GM21737 (cell line): ENCODE data around the gene ZNF467.

Experiments used
- ATAC-seq: cut with Tn5 transposase; IDR thresholded peaks from one replicate; pipeline ENCODE4 v1.9.1; 2021; ENCODE audit warnings: mild to moderate bottlenecking, moderate library complexity; ENCODE audit not compliant: unreplicated experiment

ZNF467 gene

DNA sequence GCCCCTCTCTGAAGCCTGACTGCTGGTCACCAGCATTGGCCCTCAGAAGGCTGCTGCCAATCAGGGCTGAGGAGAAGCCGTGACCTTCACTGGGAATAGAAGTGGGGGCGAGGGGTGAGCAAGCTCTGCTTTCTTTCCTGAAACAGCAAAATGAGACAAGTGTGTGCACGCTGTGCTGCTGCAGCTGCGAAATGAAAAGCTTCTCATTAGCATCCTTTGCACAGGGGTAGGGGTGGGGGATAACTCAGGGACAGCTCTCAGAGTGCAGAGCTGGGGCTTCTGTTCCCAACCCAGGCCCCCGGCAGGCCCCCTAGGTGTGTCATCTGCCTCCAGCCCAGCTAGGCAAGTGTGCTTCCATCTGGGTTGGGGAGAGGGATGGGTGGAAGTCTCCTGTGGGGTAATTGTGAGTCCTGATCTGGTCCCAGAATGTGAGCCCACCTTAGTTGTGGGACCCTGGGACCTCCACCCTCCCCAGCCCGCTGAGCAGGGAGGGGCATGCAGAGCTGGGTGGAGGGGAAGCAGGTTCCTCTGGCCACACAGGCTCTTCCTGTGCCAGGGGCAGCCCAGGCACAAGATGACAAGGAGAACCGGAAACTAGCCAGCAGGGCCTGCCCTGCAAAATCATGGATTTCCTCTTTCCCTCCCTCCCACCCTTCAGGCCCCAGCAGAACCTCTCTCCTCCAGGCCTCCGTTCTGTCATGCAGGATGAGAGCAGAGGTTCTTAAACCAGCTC lies 22.2 kb downstream of the ZNF467 start:
- ATAC-seq = no peak

DNA sequence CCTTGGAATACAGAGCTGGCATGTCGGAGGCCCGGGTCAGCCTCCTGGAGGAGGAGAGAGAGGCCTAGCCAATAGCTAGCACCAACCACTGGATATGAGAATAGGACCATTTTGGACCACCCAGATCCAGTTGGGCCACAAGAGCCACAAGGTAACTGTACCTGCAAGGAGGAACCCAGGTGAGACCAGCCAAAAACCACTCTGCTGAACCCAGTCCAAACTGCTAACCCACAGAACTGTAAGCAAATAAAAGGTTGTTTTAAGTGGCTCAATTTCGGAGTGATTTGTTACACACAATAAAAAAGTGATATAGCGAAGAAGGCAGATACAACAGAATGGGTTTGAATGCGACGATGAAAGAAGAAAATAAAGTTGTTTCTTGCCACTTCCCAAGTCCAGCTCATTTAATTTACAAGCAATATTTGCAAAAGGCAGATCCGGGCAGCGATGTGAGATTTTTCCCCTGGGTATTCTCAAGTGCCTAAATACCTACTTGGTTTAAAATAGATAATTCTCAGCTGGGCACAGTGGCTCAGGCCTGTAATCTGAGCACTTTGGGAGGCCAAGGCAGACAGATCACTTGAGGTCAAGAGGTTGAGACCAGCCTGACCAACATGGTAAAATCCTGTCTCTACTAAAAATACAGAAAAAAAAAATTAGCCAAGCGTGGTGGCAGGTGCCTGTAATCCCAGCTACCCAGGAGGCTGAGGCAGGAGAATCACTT lies 23.1 kb downstream of the ZNF467 start:
- ATAC-seq = no peak

DNA sequence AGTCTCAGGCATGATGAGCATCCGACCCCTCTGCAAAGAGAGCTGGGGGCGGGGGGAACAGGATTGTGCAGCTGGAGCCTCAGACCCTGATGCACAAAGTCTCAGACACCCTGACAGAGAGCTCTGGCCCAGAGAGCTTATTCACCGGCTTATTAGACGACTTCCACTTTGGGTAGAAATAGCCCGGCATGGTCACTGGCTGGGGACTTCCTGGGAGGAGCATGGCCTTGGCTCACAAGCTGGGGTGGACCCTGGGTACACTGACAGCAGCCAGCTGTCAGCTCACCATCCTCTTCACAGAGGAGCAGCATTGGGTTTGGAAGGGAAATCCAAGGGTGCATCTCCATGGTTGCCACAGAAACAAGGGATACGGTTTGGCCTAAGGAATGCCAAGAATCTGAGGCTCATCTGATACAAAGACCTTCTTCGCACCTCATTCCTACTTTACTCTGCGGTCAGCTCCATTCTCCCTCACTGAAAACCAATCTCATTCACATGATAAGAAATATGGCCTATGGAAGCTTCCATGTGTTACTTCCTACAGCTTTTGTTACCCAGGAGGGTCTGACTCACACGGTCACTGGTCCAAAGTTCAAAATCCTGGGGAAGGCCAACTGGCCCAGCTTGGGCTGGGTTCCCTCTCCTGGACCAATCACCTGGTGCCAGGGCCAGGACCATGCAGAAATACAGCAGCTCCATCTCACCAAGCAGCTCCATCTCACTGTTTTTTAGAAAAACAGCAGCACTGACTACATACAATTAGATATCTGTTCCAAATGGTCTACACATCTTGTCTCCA lies 25.1 kb downstream of the ZNF467 start:
- no peak for ATAC-seq

DNA sequence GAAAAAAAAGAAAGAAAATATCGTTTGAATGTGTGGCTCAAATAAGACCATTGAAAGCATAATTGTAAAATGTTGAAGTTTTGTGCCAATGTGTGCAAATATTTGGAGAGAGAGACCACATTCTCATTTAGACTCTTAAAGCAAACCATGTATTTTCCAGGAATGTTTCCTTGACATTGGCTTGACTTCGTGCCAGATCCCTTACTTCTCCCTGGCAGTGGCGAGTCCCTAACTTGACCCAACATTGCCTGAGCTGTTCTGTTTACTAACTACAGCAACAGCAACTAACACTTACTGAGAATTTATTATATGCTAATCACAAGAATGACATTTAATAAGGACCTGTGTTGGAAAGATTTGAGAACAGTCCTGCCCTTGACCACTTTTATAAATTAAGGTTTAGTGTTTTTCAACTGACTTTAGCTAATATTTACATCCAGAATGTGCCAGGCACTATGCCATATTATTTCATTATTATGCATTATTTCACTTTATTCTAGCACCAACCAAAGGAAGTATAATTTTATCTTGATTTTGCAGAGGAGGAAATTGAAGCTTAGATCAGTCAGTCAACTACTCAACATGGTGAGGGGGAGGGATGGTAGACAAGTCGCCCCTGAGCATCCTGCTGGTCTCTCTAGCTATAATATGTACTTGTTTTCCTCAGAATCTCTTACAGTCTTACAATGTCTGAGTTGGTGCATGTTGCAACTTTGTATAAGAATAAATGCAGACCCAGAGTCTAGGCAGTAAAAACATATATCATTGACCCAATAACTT lies 29.7 kb downstream of the ZNF467 start:
- no peak for ATAC-seq

DNA sequence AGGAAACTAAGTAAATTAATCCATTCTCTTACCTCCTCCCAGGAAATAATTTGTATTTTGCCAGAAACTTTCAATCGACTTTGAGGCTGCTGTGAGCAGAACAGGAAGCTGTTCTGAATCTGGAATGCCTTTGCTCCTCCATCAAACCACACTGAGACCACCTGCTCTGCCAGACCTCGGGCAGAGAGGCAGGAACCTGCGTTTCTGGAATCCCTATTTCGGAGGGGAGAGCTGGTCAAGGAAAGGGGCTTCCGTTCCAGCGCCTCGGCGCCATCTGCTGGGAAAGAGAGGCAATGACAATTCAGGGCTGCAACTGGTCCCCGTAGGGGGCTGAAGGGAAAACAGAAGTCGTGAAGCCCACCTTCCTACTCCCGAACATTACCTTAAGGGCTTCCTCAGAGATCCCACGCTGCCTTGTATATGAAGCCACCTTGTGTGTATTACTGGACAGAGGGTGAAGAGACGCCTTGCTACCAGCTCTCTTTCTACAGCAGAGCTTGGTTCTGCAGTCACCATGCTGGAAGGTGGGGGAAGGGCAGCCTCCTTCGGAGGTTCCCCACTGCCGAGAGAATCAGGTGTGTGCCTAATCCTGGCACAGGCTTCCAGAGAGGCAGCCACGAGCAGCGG lies 31.2 kb downstream of the ZNF467 start:
- ATAC-seq = peak; percentile 75

DNA sequence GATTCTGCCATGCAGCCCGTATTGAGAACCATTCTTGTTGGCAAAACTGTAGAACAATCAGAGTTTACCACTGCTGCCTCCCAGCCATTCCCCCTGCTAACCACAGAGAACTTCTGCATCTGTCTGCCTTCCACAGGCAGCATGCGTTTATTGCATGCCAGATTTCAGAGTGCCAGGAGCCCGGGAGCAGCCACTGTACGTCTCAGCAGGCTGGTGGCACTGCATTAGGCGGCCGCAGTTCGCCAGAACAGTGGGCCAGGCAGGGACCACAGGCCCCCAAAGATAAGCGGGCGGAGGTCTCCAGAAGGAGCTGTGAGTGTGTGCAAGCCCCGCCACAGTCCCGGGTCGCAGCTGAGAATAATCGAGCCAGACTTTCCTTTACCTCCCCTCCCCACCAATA lies 31.8 kb downstream of the ZNF467 start:
- ATAC-seq = no peak

DNA sequence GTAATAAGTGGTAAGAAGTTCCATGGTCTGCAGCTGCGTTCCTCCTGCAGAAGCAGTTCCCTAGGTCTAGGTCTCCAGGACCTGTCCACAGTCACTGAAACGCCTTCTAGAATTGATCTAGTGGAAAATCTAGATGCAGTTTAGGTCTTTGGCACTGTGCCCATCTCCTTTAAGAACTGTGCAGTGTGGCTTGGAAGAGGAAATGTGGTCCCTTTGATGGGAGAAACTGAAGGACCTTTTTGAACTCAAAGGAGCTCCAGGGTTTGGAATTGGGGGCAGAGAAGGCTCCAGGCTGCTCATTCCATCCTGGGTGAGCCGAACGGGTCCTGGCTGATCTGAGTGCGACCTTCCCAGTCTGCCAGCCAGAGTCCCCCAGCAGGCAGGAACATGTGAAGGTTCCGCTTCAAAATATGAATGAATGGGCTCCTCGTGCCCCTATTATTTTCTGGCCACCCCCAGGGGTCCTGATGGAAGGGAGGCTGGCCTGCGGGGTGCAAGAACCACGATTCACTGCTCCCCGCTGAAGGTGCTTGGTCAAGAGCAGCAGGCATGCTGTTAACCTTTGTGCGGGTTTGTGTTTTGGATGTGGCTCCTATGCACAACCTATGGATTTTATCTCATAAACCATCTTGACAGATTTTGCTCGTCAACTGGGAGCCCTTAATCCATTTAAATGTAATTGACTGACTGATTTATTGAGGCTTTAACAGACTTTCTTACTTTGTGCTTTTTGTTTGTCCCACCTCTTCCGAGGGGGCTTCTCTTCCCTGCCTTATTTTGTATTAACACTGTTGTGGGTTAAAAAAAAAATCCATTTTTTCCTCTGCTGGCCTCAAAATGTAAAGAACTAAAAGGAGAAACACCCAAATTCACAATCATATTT lies 36.7 kb downstream of the ZNF467 start:
- ATAC-seq = no peak

DNA sequence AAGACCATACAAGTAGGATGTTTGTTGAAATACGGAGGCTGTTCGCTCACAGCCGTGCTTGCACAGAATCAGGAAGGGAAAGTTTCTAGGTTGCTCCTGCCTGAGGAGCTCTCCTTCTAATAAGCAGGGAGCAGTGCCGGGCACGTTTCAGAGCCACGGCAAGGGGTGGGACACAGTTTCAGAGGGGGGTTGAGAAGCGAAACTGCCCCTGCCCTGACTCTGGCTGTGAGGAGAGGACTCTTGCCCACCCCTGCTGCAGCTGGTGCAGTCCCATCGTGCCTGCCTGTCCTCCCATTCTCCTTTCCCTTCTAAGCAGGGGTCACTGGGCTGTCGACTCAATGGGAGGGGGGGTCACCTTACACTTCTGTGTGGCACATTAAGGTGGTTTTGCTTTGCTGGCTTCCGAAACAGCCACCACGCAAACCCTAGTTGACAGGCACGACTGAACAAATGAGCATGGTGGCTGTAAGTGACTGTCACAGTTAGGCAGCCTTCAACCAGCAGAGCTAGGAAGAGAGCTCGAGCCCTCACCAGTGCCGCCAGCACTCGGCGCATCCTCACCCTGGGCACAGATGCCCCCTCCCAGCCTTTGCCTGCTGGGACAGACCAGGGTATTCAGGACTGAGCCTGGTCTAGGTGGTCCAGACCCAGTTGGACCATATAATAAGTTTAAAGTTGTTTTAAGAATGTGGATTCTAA lies 37.5 kb downstream of the ZNF467 start:
- no peak for ATAC-seq

DNA sequence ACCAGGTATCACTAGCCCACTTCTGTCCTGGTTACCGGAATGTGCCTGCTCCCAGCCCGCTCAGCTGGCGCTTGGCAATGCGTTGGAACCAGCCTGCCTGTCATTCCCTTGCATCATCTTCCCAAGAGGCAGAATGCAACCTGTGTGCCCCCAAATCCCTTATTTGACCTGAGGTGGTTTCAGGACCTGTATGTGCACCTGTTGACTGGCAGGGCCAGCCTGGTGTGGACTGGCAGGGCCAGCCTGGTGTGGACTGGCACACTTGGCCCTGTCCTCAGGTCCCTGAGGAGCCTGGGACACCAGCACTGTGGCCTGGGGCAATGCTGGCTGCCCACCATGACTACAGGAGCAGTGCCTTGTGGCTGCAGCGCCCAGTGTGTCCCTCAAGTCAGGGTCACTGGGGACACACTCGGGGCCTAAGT lies 38.2 kb downstream of the ZNF467 start:
- no peak for ATAC-seq

DNA sequence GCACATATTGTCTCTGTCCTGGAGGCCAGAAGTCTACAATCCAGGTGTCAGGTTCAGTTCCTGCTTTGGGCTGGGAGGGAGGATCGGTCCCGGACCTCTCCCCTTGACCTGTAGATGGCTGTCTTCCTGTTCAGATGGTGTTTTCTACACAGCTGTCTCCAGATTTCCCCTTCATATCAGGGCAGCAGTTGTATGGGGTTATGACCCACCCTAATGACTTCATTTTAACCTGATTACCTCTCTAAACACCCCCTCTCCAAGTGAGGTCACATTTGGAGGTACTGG lies 38.7 kb downstream of the ZNF467 start:
- ATAC-seq = no peak

DNA sequence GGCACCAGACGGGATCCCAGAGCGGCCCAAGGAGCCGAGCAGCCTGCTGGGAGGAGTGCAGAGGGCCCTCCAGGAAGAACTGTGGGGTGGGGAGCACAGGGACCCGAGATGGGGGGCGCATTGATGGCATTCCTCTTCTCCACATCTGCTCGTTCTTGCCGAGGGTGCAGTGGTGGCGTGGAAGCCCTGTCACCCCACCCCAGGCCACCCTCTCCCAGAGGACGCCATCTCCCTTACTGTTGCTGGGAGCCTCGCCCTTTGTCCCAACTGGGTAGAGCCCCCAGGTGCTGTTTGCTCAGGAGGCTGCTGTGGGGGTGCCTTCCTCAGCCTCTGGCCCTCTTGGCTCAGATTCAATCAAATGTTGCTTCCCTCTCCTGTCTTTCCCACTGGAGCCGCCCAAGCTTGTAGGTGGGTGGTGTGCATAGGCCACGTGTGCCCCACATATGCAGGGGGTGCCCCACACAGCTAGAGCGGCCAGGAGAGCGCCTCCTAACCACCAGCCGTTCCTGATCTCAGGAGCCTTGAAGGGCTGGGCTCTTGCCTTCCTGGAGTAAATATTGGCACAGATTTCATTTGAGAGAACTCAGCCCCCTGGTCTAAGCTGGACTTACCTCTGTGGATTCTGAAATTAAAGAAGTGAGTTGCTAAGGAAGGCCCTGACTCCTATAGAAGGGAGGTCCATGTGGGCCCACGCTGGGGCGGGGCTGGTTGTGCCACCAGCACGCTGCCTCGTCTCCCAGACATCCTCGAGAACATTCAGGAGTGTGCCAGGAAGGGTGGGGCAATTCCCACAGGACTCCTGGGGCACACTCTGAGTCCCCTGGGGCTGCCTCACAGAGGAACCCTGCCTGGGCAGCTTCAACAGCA lies 39.2 kb downstream of the ZNF467 start:
- no peak for ATAC-seq

DNA sequence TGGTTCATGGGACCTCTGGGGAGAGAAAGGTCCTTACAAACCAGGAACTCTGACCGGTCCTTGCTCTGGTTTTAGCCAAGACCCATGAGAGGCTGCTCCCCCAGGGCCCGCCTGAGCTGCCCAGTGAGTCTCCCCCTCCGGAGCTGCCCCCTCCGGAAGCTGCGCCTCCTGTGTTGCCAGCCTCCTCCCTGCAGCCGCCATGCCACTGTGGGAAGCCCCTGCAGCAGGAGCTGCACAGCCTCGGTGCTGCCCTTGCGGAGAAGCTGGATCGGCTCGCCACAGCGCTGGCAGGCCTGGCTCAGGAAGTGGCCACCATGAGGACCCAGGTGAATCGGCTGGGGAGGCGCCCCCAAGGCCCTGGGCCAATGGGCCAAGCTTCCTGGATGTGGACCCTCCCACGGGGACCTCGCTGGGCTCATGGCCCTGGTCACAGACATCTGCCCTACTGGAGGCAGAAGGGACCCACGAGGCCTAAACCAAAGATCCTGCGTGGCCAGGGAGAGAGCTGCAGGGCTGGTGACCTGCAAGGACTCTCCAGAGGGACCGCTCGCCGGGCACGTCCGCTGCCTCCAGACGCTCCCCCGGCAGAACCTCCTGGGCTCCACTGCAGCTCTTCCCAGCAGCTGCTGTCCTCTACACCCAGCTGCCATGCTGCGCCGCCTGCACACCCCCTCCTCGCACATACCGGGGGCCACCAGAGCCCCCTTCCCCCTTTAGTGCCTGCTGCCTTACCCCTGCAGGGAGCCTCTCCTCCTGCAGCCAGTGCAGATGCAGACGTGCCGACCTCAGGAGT lies 40.1 kb downstream of the ZNF467 start:
- ATAC-seq = no peak

DNA sequence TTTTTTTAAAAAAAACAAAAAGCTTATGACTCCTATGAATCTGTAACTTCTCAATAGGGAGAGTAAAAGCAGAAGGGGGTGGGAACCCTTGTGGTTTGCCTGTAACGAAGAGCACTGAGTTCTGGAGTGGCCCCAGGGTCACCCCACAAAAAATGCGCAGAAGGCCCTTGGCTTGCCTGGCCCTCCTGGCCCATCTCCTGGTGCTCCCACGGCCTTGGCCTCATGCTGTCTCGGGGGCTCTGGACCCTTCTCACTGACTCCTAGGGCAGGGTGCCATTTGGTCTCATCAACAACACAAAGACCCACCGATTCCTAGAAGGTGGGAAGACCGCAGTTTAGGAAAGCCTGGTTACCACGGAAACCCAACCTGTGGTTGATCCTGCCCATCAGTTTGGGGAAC lies 40.8 kb downstream of the ZNF467 start:
- no peak for ATAC-seq

DNA sequence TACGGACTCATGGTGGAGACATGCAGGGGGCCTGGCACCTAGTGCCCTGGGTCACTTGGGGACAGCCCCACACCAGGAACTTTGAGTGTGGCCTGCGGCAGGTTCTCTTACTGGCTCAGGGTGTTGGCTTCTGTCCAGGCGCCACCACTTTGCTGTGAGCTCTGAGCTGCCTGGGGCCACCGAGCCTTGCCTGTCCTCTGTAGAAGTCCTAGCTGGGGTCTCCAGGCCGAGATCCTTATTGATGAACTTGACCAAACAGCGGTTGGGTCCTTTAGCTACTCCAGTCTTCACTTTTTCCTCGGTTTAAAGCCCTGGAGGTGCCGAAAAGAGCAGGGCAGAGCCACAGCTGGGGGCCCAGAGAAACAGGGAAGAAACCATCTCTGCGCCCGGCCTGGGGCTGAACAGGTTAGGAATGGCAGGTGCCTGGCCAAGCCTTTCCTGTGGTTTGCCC lies 41.3 kb downstream of the ZNF467 start:
- no peak for ATAC-seq

DNA sequence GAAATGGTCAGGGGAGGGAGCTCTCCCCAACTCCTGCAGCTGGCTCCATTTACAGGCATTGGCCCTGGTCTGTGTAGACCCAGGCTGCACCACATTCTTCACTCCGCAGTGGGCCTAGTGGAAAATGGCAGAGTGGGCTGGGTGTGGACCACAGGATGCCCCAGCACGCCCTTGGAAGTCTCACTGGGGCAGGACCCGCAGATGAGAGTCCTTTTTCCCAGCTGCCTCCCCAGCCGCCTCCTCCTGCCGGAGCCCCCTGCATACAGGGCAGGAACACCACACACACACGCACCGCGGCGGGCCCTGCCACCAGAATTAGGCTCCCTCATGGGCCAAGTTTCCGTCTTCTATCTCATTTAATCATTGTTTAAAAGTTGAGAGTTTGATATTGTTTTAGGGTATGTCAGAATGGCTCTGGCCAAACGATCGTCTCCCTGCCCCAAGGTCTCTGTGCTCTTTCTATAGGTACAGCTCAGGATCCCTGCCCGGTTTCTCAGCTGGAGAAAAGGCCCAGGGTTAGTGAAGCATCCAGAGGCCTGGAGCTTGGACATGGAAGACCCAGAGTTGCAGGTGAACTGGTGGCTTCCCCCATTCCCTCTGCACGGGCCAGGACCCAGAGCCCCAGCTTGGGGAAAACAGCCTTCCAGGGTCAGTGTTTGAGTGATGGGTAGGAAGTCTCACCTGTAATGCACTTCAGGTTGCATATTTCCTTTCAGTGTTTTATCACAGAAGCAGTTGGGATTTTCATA lies 42.0 kb downstream of the ZNF467 start:
- ATAC-seq = no peak

DNA sequence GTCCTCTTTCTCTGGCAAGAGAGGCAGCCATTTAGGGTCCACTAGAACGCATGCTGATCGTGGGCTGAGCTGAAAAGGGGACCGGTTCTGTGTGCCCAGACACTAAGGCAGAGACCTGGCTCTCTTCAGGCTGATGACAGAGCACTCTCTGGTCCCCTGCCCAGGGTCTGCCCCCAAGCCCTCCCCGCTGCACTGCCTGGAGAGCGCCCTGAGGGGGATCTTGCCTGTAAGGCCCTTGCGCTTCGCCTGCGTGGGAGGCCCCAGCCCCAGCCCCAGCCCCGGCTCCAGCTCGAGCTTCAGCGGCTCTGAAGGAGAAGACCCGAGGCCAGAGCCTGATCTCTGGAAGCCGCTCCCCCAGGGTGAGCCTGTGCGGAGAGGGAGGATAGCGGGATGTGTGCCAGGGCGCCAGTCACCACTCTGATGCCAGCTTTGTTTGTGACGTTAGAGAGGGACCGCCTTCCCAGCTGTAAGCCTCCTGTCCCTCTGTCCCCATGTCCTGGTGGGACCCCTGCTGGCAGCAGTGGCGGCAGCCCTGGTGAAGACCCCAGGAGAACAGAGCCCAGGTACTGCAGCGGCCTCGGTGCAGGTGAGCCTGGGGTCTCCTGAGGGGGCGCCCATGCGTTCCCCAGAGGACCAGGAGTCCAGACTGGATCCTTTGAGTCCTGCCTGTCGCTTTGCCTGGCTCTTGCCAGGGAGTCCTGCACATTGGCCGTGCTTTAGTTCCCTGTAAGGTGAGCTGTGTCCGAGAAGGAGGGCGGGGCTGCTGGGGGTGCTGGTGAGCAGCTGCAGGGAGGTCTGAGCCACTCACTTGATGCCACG lies 43.2 kb downstream of the ZNF467 start:
- no peak for ATAC-seq
